ENCODE measurements around the gene MAGI2. TPM values are rescaled to one million over a fixed set of nuclear protein-coding genes. Genes with fewer than 3 reads are reported as not detected.

The MAGI2 gene
- total RNA-seq, 2 experiments from 2014 or later: 0.03 to 0.17 TPM

DNA sequence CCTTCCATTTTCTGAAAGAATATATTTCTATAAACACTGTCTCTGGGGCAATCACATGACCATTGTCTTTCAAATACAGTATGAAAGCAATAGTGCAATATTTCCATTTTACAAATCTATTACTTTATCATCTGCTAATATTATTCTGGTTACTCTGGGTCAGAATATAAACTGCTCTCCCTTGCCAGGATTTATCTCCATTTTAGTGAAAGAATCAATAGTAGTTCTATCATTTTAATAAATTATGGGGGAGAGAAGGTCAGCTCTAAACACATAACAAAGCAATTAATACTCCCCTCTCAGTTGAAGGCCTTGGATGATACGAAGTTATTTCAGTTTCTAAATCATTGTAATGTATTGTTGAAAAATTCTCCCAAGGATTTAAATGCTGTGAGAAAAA is 608.3 kb downstream of the MAGI2 start:
- no peak for DNase-seq (ENCODE audit: low spot score)
- TF ChIP-seq EZH2phosphoT487 (IDR thresholded peaks at IDR 0.05; ENCODE audit: borderline replicate concordance, low read depth, low read length) (no peak), CTCF (conservative IDR thresholded peaks at IDR 0.05; ENCODE audit: low read length) (no peak)
- no TSS peak for BruUV-seq (replicated peaks)
- H3K4me2 ChIP-seq (ENCODE audit: low read length): no peak overlapping the region
- no peak overlapping the region for H3K27ac ChIP-seq (ENCODE audit: low read depth, low read length, poor library complexity, severe bottlenecking)
- ChIA-PET POLR2A (interaction anchor here (0.6 kb wide), 1 partner anchor 561 kb away, joined by 3 read pairs; no protein-coding TSS in a partner anchor), CTCF (ENCODE audit: unreplicated experiment) (no interaction called here)
- no peaks in the 10 kb centered on the region for H3K9me2 ChIP-seq (ENCODE audit: insufficient read depth, low read length)
- no peaks in the 10 kb centered on the region for H4K20me1 ChIP-seq (ENCODE audit: insufficient read depth, low read length)
- no peaks in the 10 kb centered on the region for H3K4me1 ChIP-seq (ENCODE audit: insufficient read depth, low read length, poor library complexity, severe bottlenecking)
- no peaks in the 10 kb centered on the region for H3K9me3 ChIP-seq (ENCODE audit: low read length)
- intact Hi-C loops (cut with micrococcal nuclease; ENCODE audit: unreplicated experiment): no loop called here
- no peaks in the 10 kb centered on the region for H3K36me3 ChIP-seq (ENCODE audit: insufficient read depth, low read length)
- no peak overlapping the region for H3K4me3 ChIP-seq (ENCODE audit: low read depth, low read length, poor library complexity, severe bottlenecking)
- no peak overlapping the region for H2AFZ ChIP-seq (ENCODE audit: low read length)
- H3K79me2 ChIP-seq (ENCODE audit: insufficient read depth, low read depth, low read length): no peaks in the 10 kb centered on the region

DNA sequence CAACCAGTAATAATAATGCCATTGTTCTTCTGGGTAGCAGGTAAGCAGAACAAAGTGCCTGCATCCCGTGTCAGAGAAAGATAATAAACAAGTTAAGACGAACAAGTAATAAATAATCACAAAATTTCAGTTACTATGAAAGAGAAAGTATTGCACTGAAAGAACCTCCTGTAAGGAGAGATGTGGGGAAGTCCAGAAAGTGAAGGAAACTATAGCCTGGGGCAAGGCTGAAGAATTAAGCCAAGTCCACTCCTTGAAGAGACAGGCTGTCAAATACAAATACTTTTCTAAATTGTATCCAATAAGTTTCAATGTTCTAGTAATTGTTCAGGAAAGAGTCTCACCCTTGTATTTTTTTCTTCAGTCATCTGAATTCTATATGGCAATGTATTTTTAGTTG is 611.4 kb downstream of the MAGI2 start:
- ChIA-PET POLR2A (no interaction called here), CTCF (ENCODE audit: unreplicated experiment) (no interaction called here)
- Histone ChIP-seq H3K9me2 (ENCODE audit: insufficient read depth, low read length) (no peaks in the 10 kb centered on the region), H3K4me1 (ENCODE audit: insufficient read depth, low read length, poor library complexity, severe bottlenecking) (no peaks in the 10 kb centered on the region), H3K27ac (ENCODE audit: low read depth, low read length, poor library complexity, severe bottlenecking) (no peak overlapping the region), H2AFZ (ENCODE audit: low read length) (no peak overlapping the region), H3K79me2 (ENCODE audit: insufficient read depth, low read depth, low read length) (no peaks in the 10 kb centered on the region), H4K20me1 (ENCODE audit: insufficient read depth, low read length) (no peaks in the 10 kb centered on the region), H3K4me2 (ENCODE audit: low read length) (no peak overlapping the region), H3K4me3 (ENCODE audit: low read depth, low read length, poor library complexity, severe bottlenecking) (no peak overlapping the region), H3K36me3 (ENCODE audit: insufficient read depth, low read length) (no peaks in the 10 kb centered on the region), H3K9me3 (ENCODE audit: low read length) (no peaks in the 10 kb centered on the region)
- BruUV-seq (replicated peaks): no TSS peak
- intact Hi-C loops (cut with micrococcal nuclease; ENCODE audit: unreplicated experiment): no loop called here
- TF ChIP-seq EZH2phosphoT487 (IDR thresholded peaks at IDR 0.05; ENCODE audit: borderline replicate concordance, low read depth, low read length) (no peak), CTCF (conservative IDR thresholded peaks at IDR 0.05; ENCODE audit: low read length) (no peak)
- DNase-seq (ENCODE audit: low spot score): no peak

DNA sequence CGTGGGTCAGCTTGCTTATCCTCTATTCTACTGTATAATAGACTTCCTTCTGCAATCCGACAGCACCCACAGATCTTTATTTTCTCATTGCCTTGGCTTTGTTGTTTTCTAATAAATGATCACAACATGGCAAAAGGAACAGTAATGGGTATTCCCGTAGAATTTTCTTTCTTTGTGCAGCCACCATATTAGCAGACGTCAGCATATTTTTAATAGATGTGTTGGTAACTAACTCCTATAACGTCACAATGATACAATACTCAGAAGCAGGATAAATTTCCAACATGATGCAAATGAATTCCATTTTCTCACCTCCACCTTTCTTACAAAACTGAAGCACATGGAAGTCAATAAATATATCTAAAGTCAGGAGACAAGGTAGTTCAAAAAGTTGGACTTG is 617.6 kb downstream of the MAGI2 start:
- H2AFZ ChIP-seq (ENCODE audit: low read length): no peak overlapping the region
- no TSS peak for BruUV-seq (replicated peaks)
- no peak overlapping the region for H3K4me2 ChIP-seq (ENCODE audit: low read length)
- H3K36me3 ChIP-seq (ENCODE audit: insufficient read depth, low read length): no peaks in the 10 kb centered on the region
- no peaks in the 10 kb centered on the region for H3K9me3 ChIP-seq (ENCODE audit: low read length)
- no peak overlapping the region for H3K27ac ChIP-seq (ENCODE audit: low read depth, low read length, poor library complexity, severe bottlenecking)
- CTCF ChIA-PET (ENCODE audit: unreplicated experiment): no interaction called here
- intact Hi-C loops (cut with micrococcal nuclease; ENCODE audit: unreplicated experiment): no loop called here
- H3K4me3 ChIP-seq (ENCODE audit: low read depth, low read length, poor library complexity, severe bottlenecking): no peak overlapping the region
- POLR2A ChIA-PET: no interaction called here
- no peaks in the 10 kb centered on the region for H3K4me1 ChIP-seq (ENCODE audit: insufficient read depth, low read length, poor library complexity, severe bottlenecking)
- no peak for DNase-seq (ENCODE audit: low spot score)
- no peaks in the 10 kb centered on the region for H3K79me2 ChIP-seq (ENCODE audit: insufficient read depth, low read depth, low read length)
- no peak for TF ChIP-seq CTCF (conservative IDR thresholded peaks at IDR 0.05; ENCODE audit: low read length)
- TF ChIP-seq EZH2phosphoT487 (IDR thresholded peaks at IDR 0.05; ENCODE audit: borderline replicate concordance, low read depth, low read length): no peak
- H4K20me1 ChIP-seq (ENCODE audit: insufficient read depth, low read length): no peaks in the 10 kb centered on the region
- H3K9me2 ChIP-seq (ENCODE audit: insufficient read depth, low read length): no peaks in the 10 kb centered on the region
